Endodermal cell (in vitro differentiated cells): ENCODE data around the gene SLC16A2. TPM values are rescaled to one million over a fixed set of nuclear protein-coding genes. Genes with fewer than 3 reads are reported as not detected.

Experiments
- DNase-seq: peaks from one replicate; pipeline ENCODE4 v3.0.0-alpha.2; 2017
- H3K27ac ChIP-seq: 2 replicates; pipeline ENCODE4 v1.5.1; 2013; ENCODE audit warnings: mild to moderate bottlenecking, low read depth, low read length, moderate library complexity
- H3K27me3 ChIP-seq: 2 replicates; pipeline ENCODE4 v1.6.1; 2013; ENCODE audit warnings: mild to moderate bottlenecking, low read length, moderate library complexity; ENCODE audit not compliant: insufficient read depth, control insufficient read depth, poor library complexity, severe bottlenecking
- H3K36me3 ChIP-seq: 2 replicates; pipeline ENCODE4 v1.7.0; 2013; ENCODE audit warnings: mild to moderate bottlenecking, low read length, moderate library complexity; ENCODE audit not compliant: control insufficient read depth, insufficient read depth
- H3K4me1 ChIP-seq: one replicate; pipeline ENCODE4 v1.7.0; 2013; ENCODE audit warnings: low read length; ENCODE audit not compliant: control insufficient read depth, insufficient read depth
- H3K4me3 ChIP-seq: 2 replicates; pipeline ENCODE4 v1.5.1; 2013; ENCODE audit warnings: mild to moderate bottlenecking, low read length, moderate library complexity
- H3K9ac ChIP-seq: 2 replicates; pipeline ENCODE4 v1.6.1; 2013; ENCODE audit warnings: mild to moderate bottlenecking, low read length, moderate library complexity; ENCODE audit not compliant: poor library complexity, severe bottlenecking; ENCODE audit errors: extremely low read depth
- H3K9me3 ChIP-seq: 2 replicates; pipeline ENCODE4 v1.6.1; 2013; ENCODE audit warnings: mild to moderate bottlenecking, low read length, moderate library complexity; ENCODE audit not compliant: control insufficient read depth
- H3K27ac Mint-ChIP-seq: 2 replicates; pipeline ENCODE4 v1.8.0; 2020; ENCODE audit warnings: mixed read lengths
- H3K27me3 Mint-ChIP-seq: 2 replicates; pipeline ENCODE4 v1.8.0; 2021; ENCODE audit warnings: mild to moderate bottlenecking, mixed read lengths; ENCODE audit not compliant: insufficient read depth
- H3K36me3 Mint-ChIP-seq: 2 replicates; pipeline ENCODE4 v1.8.0; 2020; ENCODE audit warnings: low read depth, mixed read lengths
- H3K4me1 Mint-ChIP-seq: 2 replicates; pipeline ENCODE4 v1.8.0; 2020; ENCODE audit warnings: mixed read lengths
- H3K4me3 Mint-ChIP-seq: 2 replicates; pipeline ENCODE4 v1.8.0; 2020; ENCODE audit warnings: mild to moderate bottlenecking, moderate library complexity, mixed read lengths
- H3K9me3 Mint-ChIP-seq: 2 replicates; pipeline ENCODE4 v1.8.0; 2020; ENCODE audit warnings: mild to moderate bottlenecking, mixed read lengths
- CTCF ChIP-seq: fragments of 200-600 bp; sonication (generic); conservative IDR thresholded peaks from 2 replicates; pipeline ENCODE4 v1.5.0; 2021; ENCODE audit warnings: antibody characterized with exemption, mild to moderate bottlenecking
- WGBS, 2 experiments: methylation state at CpG; one replicate each; pipeline versions ENCODE4 v1.1.5 to v1.1.7; 2013; ENCODE audit warnings: missing lambda C conversion rate in 2 of 2, mixed read lengths in 1 of 2; ENCODE audit not compliant: insufficient coverage in 1 of 2, insufficient read length in 1 of 2; 5-methylcytosine and 5-hydroxymethylcytosine counted together
- total RNA-seq, 2 donors: library from RNA; stranded (reverse); fragmentation: NEBNext Ultra II Directional in 1 of 2; extraction: Animal tissue kit (Norgen Biotek cat#: 25700) in 1 of 2; gene quantifications; 2 replicates in 1 of 2; 3 replicates in 1 of 2; pipeline ENCODE4 v1.2.1, GENCODE V29; 2021

SLC16A2 gene
- total RNA-seq, 2 donors from 2014 or later, result 9.1 to 11.6 TPM

DNA sequence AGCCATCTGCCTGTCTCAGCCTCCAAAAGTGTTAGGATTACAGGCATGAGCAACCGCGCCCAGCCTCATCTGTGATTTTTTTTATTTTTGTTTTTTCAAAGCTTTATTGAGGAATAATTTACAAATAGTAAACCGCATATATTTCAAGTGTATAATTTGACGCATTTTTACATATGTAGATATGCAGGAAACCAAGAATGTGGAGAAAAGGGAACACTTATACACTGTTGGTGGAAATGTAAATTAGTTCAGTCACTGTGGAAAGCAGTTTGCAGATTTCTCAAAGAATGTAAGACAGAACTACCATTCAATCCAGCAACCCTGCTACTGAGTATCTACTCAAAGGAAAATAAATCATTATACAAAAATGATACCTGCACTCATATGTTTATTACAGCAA, 85.9 kb downstream of the SLC16A2 start:
- Mint-ChIP-seq H3K27me3 (no peaks in the 10 kb centered on the region), H3K27ac (no peak overlapping the region), H3K4me3 (no peak overlapping the region), H3K9me3 (peaks cover 37% of the 10 kb centered on the region), H3K36me3 (no peaks in the 10 kb centered on the region), H3K4me1 (peaks cover 7% of the 10 kb centered on the region)
- H3K4me3 ChIP-seq, result no peak overlapping the region
- DNase-seq, result no peak
- H3K9ac ChIP-seq, result no peak overlapping the region
- H3K36me3 ChIP-seq, result no peaks in the 10 kb centered on the region
- no peaks in the 10 kb centered on the region for H3K4me1 ChIP-seq
- WGBS, 2 experiments, result 100% methylated on average over 4 of the region's 4 CpGs; no CpG with 5 or more reads in 1 of the 2 experiments
- H3K27ac ChIP-seq, result no peak overlapping the region
- no peaks in the 10 kb centered on the region for H3K9me3 ChIP-seq
- TF ChIP-seq CTCF, result no peak
- H3K27me3 ChIP-seq, result no peaks in the 10 kb centered on the region

GRCh38 chrX:74509989-74510388, 88.7 kb downstream of the SLC16A2 start:
- no peak overlapping the region for H3K4me3 ChIP-seq
- no peak for TF ChIP-seq CTCF
- no peaks in the 10 kb centered on the region for H3K36me3 ChIP-seq
- no peak for DNase-seq
- no peaks in the 10 kb centered on the region for H3K36me3 Mint-ChIP-seq
- H3K9me3 ChIP-seq, result no peaks in the 10 kb centered on the region
- peaks cover 13% of the 10 kb centered on the region for H3K4me1 Mint-ChIP-seq
- peaks cover 41% of the 10 kb centered on the region for H3K9me3 Mint-ChIP-seq
- no peaks in the 10 kb centered on the region for H3K4me1 ChIP-seq
- no peak overlapping the region for H3K9ac ChIP-seq
- H3K27ac Mint-ChIP-seq, result no peak overlapping the region
- H3K4me3 Mint-ChIP-seq, result no peak overlapping the region
- H3K27me3 Mint-ChIP-seq, result no peaks in the 10 kb centered on the region
- H3K27me3 ChIP-seq, result no peaks in the 10 kb centered on the region
- H3K27ac ChIP-seq, result no peak overlapping the region

DNA sequence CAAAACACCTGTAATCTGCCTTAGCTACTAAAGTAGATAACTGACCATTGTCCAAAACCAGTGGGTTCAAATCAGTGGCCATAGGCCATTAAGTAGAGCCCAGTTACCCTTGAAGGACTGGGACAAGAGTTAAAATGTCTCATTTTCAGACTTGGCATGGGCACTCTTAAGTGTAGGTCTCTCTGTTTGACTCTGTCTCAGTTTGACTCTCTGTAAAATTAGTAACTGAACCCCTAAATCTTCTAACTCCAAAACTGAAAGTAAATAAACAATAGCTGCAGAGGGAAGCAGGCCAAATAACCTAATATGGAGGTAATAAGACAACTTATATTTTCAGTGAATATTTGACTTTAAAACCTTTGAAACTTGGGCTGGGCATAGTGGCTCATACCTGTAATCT, 89.1 kb downstream of the SLC16A2 start:
- no peaks in the 10 kb centered on the region for H3K36me3 ChIP-seq
- no peak overlapping the region for H3K9ac ChIP-seq
- no peak for TF ChIP-seq CTCF
- no peak overlapping the region for H3K4me3 Mint-ChIP-seq
- peaks cover 45% of the 10 kb centered on the region for H3K9me3 Mint-ChIP-seq
- peaks cover 2% of the 10 kb centered on the region for H3K27me3 Mint-ChIP-seq
- no peaks in the 10 kb centered on the region for H3K27me3 ChIP-seq
- no peak overlapping the region for H3K4me3 ChIP-seq
- H3K36me3 Mint-ChIP-seq, result no peaks in the 10 kb centered on the region
- H3K27ac Mint-ChIP-seq, result no peak overlapping the region
- no peak for DNase-seq
- peaks cover 10% of the 10 kb centered on the region for H3K4me1 Mint-ChIP-seq
- H3K4me1 ChIP-seq, result no peaks in the 10 kb centered on the region
- no peak overlapping the region for H3K27ac ChIP-seq
- no peaks in the 10 kb centered on the region for H3K9me3 ChIP-seq
